Lower lobe of right lung (tissue), 2 donors: ENCODE results near the gene SOAT2. TPM values are rescaled to one million over a fixed set of nuclear protein-coding genes. Genes with fewer than 3 reads are reported as not detected.
A peak's percentile ranks its signal among the peaks of the same experiment; 100 is the strongest.

Experiments
- ATAC-seq, 2 donors: fragments of 200-7000 bp; cut with Tn5 transposase; one replicate each; pipeline ENCODE4 v1.9.1; 2020 to 2022; ENCODE audit warnings: mild to moderate bottlenecking in 2 of 2, moderate library complexity in 2 of 2
- DNase-seq: peaks from one replicate; pipeline ENCODE4 v3.0.0-alpha.2; 2020
- H3K27ac ChIP-seq: fragments of 200-600 bp; one replicate; pipeline ENCODE4 v1.8.0; 2022
- H3K27me3 ChIP-seq: fragments of 200-600 bp; one replicate; pipeline ENCODE4 v1.8.0; 2022; ENCODE audit warnings: low read depth
- H3K36me3 ChIP-seq: fragments of 200-600 bp; one replicate; pipeline ENCODE4 v1.8.0; 2022; ENCODE audit warnings: mild to moderate bottlenecking
- H3K4me1 ChIP-seq: fragments of 200-600 bp; one replicate; pipeline ENCODE4 v1.8.0; 2022
- H3K4me3 ChIP-seq: fragments of 200-600 bp; one replicate; pipeline ENCODE4 v1.8.0; 2022; ENCODE audit warnings: mild to moderate bottlenecking
- H3K9me3 ChIP-seq: fragments of 200-600 bp; one replicate; pipeline ENCODE4 v1.8.0; 2022
- intact Hi-C: fragments of 100-400 bp; cut with DNase I; formaldehyde crosslinking; loops from one replicate; pipeline ENCODE4 v1.11.0; 2022
- total RNA-seq: library from RNA; stranded (reverse); fragmentation: NEBNext Ultra II Directional; extraction: Animal tissue kit (Norgen Biotek cat#: 25700); gene quantifications from one replicate; pipeline ENCODE4 v1.2.1, GENCODE V29; 2021
- TF ChIP-seq, protein P1 (sequence below): fragments of 200-600 bp; IDR thresholded peaks from one replicate; pipeline ENCODE4 v1.8.0; 2022; ENCODE audit warnings: antibody characterized with exemption, mild to moderate bottlenecking
- donor health status: DM: no; HTN: yes; CAD: no; lungs with severe emphysema.

Gene SOAT2
- total RNA-seq, 1 donor from 2014 or later: not detected

GRCh38 chr12:53147181-53147580 is 43.9 kb downstream of the SOAT2 start:
- H3K27me3 ChIP-seq: no peaks in the 10 kb centered on the region
- no peaks in the 10 kb centered on the region for H3K9me3 ChIP-seq
- no peak overlapping the region for H3K4me3 ChIP-seq
- no peaks in the 10 kb centered on the region for H3K36me3 ChIP-seq
- no peaks in the 10 kb centered on the region for H3K4me1 ChIP-seq
- TF ChIP-seq, protein P1, sequence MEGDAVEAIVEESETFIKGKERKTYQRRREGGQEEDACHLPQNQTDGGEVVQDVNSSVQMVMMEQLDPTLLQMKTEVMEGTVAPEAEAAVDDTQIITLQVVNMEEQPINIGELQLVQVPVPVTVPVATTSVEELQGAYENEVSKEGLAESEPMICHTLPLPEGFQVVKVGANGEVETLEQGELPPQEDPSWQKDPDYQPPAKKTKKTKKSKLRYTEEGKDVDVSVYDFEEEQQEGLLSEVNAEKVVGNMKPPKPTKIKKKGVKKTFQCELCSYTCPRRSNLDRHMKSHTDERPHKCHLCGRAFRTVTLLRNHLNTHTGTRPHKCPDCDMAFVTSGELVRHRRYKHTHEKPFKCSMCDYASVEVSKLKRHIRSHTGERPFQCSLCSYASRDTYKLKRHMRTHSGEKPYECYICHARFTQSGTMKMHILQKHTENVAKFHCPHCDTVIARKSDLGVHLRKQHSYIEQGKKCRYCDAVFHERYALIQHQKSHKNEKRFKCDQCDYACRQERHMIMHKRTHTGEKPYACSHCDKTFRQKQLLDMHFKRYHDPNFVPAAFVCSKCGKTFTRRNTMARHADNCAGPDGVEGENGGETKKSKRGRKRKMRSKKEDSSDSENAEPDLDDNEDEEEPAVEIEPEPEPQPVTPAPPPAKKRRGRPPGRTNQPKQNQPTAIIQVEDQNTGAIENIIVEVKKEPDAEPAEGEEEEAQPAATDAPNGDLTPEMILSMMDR: no peak
- intact Hi-C loops: no loop called here
- no peak for DNase-seq
- ATAC-seq: no peak
- H3K27ac ChIP-seq: no peak overlapping the region

DNA sequence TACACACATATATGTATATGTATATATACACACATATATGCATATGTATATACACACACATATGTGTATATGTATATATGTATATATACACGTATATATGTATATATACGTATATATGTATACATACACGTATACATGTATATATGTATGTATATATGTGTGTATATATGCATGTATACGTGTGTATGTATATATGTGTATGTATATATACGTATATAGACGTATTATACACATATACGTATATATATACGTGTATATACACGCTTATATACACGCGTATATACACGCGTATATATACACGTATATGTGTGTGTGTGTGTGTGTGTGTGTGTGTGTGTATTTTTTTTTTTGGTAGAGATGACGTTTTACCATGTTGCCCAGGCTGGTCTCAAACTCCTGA is 44.4 kb downstream of the SOAT2 start:
- DNase-seq (no peak), ATAC-seq (no peak)
- Histone ChIP-seq H3K4me1 (no peaks in the 10 kb centered on the region), H3K27me3 (no peaks in the 10 kb centered on the region), H3K9me3 (no peaks in the 10 kb centered on the region), H3K36me3 (no peaks in the 10 kb centered on the region), H3K4me3 (no peak overlapping the region), H3K27ac (no peak overlapping the region)
- intact Hi-C loops: no loop called here
- TF ChIP-seq, protein P1: no peak

- no peak overlapping the region for H3K27ac ChIP-seq
- intact Hi-C loops: no loop called here
- H3K4me3 ChIP-seq: no peak overlapping the region
- ATAC-seq (no peak), DNase-seq (no peak)
- TF ChIP-seq, protein P1: no peak
- no peaks in the 10 kb centered on the region for H3K36me3 ChIP-seq
- no peaks in the 10 kb centered on the region for H3K4me1 ChIP-seq
- H3K9me3 ChIP-seq: no peaks in the 10 kb centered on the region
- no peaks in the 10 kb centered on the region for H3K27me3 ChIP-seq
These were observed 47.8 kb downstream of the SOAT2 start for GRCh38 chr12:53151039-53151438.

DNA sequence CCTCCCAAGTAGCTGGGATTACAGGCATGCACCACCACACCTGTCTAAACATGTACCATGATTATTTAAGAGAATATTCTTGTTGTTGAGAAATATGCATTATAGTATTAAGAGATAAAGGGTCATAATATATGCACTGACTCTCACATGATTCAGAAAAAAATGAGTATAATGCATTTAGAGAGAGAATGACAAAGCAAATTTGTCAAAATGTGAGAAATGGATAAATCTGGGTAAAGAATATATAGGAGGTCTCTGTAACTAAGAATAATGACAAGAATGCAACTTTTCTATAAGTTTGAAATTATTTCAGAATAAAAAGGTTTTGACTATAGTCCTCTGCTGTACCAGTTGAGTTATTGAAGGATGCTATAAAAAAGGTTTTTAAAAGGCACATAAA is 49.1 kb downstream of the SOAT2 start:
- DNase-seq: no peak
- Histone ChIP-seq H3K9me3 (no peaks in the 10 kb centered on the region), H3K4me1 (no peaks in the 10 kb centered on the region), H3K27me3 (no peaks in the 10 kb centered on the region), H3K27ac (no peak overlapping the region), H3K4me3 (no peak overlapping the region), H3K36me3 (no peaks in the 10 kb centered on the region)
- intact Hi-C loops: no loop called here
- no peak for ATAC-seq
- TF ChIP-seq, protein P1: no peak

DNA sequence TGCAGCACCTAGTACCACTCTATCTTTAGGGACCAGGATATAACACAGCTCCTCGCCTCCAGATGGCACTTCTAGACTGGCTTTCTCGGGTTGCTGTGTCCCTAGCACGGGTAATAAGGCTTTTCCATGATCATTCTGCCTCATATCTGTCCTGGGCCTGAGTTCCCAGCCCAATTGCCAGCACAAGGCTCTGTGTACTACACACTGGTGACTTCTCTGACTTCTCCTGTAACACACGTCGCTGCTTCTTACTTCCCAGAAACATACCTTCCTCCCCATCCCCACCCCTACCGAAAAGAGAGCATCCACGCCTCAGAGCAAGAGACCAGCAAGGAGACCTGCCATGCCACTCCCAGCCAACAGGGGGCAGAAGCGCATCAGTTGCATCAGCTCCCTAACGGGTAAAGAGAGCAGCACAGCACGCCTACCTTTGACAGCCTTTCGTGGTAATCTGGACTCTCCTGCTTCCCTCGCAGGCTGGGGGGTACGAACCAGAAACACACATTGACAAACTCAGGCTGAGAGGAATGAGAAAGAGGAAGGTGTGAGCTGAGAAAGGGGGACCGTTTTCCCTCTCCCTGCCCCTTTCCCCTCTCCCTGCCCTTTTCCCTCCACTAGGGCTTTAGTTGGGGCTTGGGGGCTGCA is 56.0 kb downstream of the SOAT2 start:
- Histone ChIP-seq H3K4me3 (no peak overlapping the region), H3K36me3 (no peaks in the 10 kb centered on the region), H3K4me1 (no peaks in the 10 kb centered on the region), H3K9me3 (no peaks in the 10 kb centered on the region), H3K27me3 (no peaks in the 10 kb centered on the region), H3K27ac (no peak overlapping the region)
- DNase-seq: peak; percentile 86
- intact Hi-C loops: no loop called here
- peak; percentile 91 to 92 for ATAC-seq
- TF ChIP-seq, protein P1: peak; percentile 95
